HG03097 (cell line): ENCODE results near the gene AQP6.

Experiments
- ATAC-seq: cut with Tn5 transposase; IDR thresholded peaks from one replicate; pipeline ENCODE4 v1.9.1; 2021; ENCODE audit not compliant: unreplicated experiment, low FRiP score

AQP6 gene

GRCh38 chr12:49942512-49942893, 30.2 kb upstream of the AQP6 start:
- no peak for ATAC-seq

GRCh38 chr12:49942921-49943624, 29.7 kb upstream of the AQP6 start:
- ATAC-seq = no peak

GRCh38 chr12:49943625-49943960, 29.2 kb upstream of the AQP6 start:
- no peak for ATAC-seq

GRCh38 chr12:49944046-49944445, 28.7 kb upstream of the AQP6 start:
- ATAC-seq = no peak

- no peak for ATAC-seq
Measured at GRCh38 chr12:49944718-49945117, 28.0 kb upstream of the AQP6 start.

- ATAC-seq = no peak
Measured at GRCh38 chr12:49945394-49946080, 27.2 kb upstream of the AQP6 start.

GRCh38 chr12:49946086-49946485, 26.7 kb upstream of the AQP6 start:
- no peak for ATAC-seq

GRCh38 chr12:49946497-49946896, 26.2 kb upstream of the AQP6 start:
- ATAC-seq = no peak

GRCh38 chr12:49947593-49948226, 25.0 kb upstream of the AQP6 start:
- no peak for ATAC-seq

GRCh38 chr12:49948866-49949845, 23.6 kb upstream of the AQP6 start:
- no peak for ATAC-seq

GRCh38 chr12:49949866-49950265, 22.9 kb upstream of the AQP6 start:
- ATAC-seq = no peak

- ATAC-seq = no peak
Measured at GRCh38 chr12:49950273-49951251, 22.2 kb upstream of the AQP6 start, which contains the start of gene AQP2. Gene AQP2 (plus strand): TSS chr12:49950737. CDS start chr12:49950831, 94 bp downstream.

- ATAC-seq = no peak
Measured at GRCh38 chr12:49951411-49952240, 21.1 kb upstream of the AQP6 start.

- ATAC-seq = no peak
Measured at GRCh38 chr12:49952391-49953055, 20.2 kb upstream of the AQP6 start.

- ATAC-seq = no peak
Measured at GRCh38 chr12:49953151-49953550, 19.6 kb upstream of the AQP6 start.

GRCh38 chr12:49953961-49954846, 18.5 kb upstream of the AQP6 start:
- ATAC-seq = no peak
